ENCODE measurements around the gene MAP6D1.

DNA sequence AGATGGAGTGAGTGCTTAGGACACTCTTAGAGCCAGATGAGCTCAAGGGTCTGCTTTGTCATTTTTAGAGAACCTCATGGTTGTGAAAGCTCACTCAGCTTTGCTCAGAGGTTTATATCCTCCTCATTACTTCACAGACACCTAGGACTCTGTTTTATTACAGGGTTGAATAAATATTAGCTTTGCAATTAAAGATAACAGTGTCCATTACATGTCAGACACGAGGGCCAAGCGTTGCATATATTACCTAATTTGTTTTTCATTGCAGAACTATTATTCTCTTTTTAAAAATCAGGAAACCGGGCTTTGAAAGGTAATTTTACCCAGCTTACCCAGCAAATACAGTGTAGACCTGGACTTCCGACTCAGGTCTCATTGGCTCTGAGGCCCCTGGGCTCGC lies 16.1 kb downstream of the MAP6D1 start:
- TF ChIP-seq ZC3H10 (CRISPR knock-in tag; IDR thresholded peaks at IDR 0.05) (no peak), SNAI2 (CRISPR knock-in tag; IDR thresholded peaks at IDR 0.05) (no peak), ZFP3 (CRISPR knock-in tag; IDR thresholded peaks at IDR 0.05) (no peak), RARB (CRISPR knock-in tag; IDR thresholded peaks at IDR 0.05) (no peak), ZNF565 (CRISPR knock-in tag; conservative IDR thresholded peaks at IDR 0.05; ENCODE audit: low read depth) (no peak), CSDC2 (CRISPR knock-in tag; IDR thresholded peaks at IDR 0.05) (no peak), ARNTL (CRISPR knock-in tag; IDR thresholded peaks at IDR 0.05; ENCODE audit: borderline replicate concordance, low read depth) (no peak), ZNF70 (CRISPR knock-in tag; IDR thresholded peaks at IDR 0.05) (no peak), ZFP30 (CRISPR knock-in tag; IDR thresholded peaks at IDR 0.05) (no peak), ZNF8 (CRISPR knock-in tag; IDR thresholded peaks at IDR 0.05) (no peak)
- TF ChIP-seq, protein P1, sequence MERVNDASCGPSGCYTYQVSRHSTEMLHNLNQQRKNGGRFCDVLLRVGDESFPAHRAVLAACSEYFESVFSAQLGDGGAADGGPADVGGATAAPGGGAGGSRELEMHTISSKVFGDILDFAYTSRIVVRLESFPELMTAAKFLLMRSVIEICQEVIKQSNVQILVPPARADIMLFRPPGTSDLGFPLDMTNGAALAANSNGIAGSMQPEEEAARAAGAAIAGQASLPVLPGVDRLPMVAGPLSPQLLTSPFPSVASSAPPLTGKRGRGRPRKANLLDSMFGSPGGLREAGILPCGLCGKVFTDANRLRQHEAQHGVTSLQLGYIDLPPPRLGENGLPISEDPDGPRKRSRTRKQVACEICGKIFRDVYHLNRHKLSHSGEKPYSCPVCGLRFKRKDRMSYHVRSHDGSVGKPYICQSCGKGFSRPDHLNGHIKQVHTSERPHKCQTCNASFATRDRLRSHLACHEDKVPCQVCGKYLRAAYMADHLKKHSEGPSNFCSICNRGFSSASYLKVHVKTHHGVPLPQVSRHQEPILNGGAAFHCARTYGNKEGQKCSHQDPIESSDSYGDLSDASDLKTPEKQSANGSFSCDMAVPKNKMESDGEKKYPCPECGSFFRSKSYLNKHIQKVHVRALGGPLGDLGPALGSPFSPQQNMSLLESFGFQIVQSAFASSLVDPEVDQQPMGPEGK (CRISPR knock-in tag; IDR thresholded peaks at IDR 0.05; ENCODE audit: borderline replicate concordance) = no peak
- TF ChIP-seq, protein P2, sequence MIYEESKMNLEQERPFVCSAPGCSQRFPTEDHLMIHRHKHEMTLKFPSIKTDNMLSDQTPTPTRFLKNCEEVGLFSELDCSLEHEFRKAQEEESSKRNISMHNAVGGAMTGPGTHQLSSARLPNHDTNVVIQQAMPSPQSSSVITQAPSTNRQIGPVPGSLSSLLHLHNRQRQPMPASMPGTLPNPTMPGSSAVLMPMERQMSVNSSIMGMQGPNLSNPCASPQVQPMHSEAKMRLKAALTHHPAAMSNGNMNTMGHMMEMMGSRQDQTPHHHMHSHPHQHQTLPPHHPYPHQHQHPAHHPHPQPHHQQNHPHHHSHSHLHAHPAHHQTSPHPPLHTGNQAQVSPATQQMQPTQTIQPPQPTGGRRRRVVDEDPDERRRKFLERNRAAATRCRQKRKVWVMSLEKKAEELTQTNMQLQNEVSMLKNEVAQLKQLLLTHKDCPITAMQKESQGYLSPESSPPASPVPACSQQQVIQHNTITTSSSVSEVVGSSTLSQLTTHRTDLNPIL (CRISPR knock-in tag; IDR thresholded peaks at IDR 0.05; ENCODE audit: low read depth) = no peak
- TF ChIP-seq, protein P3, sequence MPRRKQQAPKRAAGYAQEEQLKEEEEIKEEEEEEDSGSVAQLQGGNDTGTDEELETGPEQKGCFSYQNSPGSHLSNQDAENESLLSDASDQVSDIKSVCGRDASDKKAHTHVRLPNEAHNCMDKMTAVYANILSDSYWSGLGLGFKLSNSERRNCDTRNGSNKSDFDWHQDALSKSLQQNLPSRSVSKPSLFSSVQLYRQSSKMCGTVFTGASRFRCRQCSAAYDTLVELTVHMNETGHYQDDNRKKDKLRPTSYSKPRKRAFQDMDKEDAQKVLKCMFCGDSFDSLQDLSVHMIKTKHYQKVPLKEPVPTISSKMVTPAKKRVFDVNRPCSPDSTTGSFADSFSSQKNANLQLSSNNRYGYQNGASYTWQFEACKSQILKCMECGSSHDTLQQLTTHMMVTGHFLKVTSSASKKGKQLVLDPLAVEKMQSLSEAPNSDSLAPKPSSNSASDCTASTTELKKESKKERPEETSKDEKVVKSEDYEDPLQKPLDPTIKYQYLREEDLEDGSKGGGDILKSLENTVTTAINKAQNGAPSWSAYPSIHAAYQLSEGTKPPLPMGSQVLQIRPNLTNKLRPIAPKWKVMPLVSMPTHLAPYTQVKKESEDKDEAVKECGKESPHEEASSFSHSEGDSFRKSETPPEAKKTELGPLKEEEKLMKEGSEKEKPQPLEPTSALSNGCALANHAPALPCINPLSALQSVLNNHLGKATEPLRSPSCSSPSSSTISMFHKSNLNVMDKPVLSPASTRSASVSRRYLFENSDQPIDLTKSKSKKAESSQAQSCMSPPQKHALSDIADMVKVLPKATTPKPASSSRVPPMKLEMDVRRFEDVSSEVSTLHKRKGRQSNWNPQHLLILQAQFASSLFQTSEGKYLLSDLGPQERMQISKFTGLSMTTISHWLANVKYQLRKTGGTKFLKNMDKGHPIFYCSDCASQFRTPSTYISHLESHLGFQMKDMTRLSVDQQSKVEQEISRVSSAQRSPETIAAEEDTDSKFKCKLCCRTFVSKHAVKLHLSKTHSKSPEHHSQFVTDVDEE (CRISPR knock-in tag; IDR thresholded peaks at IDR 0.05) = no peak
- TF ChIP-seq, protein P4, sequence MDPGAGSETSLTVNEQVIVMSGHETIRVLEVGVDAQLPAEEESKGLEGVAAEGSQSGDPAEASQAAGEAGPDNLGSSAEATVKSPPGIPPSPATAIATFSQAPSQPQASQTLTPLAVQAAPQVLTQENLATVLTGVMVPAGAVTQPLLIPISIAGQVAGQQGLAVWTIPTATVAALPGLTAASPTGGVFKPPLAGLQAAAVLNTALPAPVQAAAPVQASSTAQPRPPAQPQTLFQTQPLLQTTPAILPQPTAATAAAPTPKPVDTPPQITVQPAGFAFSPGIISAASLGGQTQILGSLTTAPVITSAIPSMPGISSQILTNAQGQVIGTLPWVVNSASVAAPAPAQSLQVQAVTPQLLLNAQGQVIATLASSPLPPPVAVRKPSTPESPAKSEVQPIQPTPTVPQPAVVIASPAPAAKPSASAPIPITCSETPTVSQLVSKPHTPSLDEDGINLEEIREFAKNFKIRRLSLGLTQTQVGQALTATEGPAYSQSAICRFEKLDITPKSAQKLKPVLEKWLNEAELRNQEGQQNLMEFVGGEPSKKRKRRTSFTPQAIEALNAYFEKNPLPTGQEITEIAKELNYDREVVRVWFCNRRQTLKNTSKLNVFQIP (CRISPR knock-in tag; IDR thresholded peaks at IDR 0.05; ENCODE audit: borderline replicate concordance, low read depth) = no peak
